ENCODE measurements around the gene SPINK9.
"Not testable (repeated sequence)": the region's sequence is repeated elsewhere in the genome, so short reads cannot be mapped to it uniquely, and the experiment has no call there.

Gene SPINK9, protein sequence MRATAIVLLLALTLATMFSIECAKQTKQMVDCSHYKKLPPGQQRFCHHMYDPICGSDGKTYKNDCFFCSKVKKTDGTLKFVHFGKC

DNA sequence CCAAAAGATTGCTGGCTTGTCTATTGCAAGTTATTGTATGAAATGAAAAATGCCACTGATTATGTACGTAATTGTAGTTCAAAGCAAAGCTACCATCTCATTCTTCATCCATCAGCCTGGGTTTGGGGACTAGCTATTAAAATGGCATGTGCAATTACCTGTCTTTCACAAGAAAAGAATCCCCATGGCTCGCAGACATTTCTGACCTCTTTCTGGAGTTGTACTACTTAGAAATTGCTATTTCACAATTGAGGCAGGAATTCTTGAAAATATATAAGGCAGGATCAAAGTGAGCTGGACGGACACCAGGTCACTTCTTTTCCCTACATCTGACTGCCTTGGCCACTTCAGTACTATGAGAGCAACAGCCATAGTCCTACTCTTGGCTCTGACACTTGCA is at the start of gene SPINK9:
SPINK9 (plus strand) TSS at position 301 of the 400 bp plus-strand sequence; CDS start at position 356, 55 bp downstream.
- DNase-seq = no peak

DNA sequence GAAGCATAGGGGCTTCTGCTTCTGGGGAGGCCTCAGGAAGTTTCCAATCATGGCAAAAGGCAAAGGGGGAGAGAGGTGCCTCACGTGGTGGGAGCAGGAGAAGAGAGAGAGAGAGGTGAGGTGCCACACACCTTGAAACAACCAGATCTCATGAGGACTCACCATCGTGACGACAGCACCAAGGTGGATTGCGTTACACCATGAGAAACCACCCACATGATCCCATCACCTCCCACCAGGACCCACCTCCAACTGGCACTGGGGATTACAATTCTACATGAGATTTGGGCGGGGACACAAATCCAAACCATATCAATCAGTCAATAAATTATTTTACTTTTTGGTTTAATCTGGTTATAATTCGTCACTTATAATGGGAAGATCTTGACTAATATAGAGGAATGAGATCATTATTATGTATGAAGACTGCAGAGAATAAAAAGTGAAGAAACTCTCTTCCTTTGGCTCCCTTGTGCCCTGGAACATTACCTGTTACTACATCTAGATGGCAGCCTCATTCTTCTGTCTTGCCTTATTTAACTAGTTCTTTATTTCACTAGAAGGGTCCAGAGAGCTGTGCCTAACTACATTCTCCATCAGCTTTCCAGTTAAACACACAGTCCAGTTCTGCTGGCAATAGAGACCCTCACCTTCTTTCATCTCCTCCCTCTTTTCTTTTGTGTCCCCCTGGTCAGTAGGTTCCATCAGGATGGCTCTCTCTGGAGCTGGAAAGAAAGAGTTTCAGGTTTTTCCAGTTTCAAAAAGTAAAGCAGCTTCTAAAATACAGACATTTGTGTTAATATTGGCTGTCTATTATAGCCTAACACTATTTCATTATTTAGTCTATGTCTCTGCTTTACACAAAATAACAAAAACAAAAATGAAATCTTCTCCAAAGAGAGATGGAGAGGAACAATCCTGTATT is 44.8 kb upstream of the SPINK9 start:
- DNase-seq = no peak

DNA sequence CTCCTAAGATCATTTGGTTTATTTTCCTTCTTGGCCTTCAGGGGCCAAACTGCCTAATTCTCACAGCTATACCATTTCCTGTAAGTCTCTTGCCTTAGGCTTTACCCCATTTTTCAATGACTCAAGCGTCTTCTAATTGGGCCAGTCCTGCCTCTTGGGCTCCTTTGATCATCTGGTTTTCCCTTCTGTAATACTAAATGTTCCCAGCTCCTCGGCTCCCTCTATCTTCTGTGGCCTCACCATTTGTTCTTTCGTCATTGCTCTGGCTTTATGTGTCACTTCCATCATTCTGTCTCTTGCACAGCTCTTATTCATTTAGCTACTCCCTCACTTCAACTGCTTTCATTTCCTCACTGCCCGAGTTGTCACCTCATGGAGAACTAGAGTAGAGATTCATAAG is 37.6 kb upstream of the SPINK9 start:
- DNase-seq = no peak

DNA sequence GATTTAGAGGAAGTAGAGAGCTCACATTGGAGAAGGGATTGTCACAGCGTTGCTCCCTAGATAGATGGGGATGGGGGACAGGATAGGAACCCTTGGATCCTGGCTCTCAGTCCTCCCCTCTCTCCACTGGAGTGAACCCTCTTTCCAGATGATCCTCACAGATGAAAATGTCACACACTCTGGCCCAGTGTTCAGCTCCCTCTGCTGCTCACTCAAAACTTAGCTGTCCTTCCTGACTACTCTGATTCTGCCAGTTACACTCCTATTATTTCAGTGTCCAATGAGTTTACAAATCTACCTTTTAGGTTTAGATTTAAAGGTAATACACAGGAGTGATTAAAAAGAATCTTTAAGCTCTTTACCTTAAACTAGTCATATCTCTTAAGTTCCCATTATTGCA is 28.9 kb upstream of the SPINK9 start:
- no peak for DNase-seq

DNA sequence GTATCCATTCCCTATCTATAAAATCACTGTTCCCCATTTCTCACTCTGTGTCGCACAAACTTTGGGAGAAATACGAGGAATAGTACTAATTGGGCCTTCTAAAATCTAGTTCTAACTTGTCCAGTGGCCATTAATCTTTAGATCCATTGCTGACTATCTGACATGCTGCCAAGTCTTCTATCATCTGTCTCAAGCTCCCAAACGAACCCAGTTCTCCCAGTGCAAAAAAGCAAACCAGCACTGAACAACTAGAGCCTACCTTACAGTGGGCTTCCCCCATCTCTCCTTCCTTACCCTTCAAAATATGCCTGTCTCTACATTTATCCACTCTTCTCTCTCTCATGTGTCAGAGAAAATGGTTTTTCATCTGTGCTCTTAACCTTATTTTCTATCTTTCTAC is 26.3 kb upstream of the SPINK9 start:
- no peak for DNase-seq

DNA sequence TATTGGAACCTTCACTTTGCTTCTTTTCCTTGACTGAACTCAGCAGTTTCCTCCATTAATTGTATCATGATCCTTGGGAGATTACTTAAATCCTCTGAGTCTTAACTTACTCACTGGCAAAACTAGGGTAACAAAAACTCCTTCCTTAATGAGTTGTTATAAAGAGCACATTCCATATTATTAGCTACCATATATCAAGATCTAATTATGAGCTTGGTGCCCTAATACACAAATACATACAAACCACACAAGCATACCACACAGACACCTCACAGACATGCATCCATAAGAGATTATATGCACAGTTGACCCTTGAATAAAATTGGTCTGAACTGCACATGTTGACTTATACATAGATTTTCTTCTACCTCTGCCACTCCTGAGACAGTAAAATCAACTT is 25.6 kb upstream of the SPINK9 start:
- no peak for DNase-seq

DNA sequence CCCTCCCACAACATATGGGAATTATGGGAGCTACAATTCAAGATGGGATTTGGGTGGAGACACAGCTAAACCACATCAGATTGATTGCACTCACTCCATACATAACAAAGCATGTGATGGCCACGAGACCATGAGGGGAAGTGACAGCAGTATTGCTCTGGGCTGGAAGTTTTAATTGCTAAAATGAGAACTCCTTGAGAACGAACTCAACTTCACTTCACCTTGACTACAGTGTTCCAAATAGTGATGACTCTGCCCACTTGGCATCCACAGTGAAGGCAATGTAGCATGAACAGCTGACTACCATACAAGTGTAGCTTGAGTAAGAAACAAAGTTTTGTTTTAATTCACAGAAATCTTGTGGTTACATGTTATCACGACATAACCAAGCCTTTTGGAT is 23.9 kb upstream of the SPINK9 start:
- no peak for DNase-seq

DNA sequence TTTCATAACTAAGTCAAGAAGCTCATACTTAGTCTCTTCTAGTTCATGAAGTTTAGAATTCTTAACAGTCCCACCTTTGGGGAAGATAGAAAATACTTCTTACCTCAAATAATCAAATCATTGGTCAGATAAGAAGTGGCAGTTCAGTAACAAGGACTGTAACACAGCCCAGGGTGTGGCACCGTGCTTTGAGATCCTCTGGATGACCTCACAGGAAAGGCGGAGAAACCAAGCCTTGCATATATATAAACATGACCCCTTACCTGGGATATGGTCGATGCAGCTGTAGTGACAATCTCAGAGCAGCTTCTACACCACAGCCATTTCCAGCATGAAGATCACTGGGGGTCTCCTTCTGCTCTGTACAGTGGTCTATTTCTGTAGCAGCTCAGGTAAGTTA is 23.2 kb upstream of the SPINK9 start, which contains the start of gene SPINK7:
SPINK7 (plus strand) TSS at position 271 of the 400 bp plus-strand sequence; CDS start at position 332, 61 bp downstream.
- no peak for DNase-seq

DNA sequence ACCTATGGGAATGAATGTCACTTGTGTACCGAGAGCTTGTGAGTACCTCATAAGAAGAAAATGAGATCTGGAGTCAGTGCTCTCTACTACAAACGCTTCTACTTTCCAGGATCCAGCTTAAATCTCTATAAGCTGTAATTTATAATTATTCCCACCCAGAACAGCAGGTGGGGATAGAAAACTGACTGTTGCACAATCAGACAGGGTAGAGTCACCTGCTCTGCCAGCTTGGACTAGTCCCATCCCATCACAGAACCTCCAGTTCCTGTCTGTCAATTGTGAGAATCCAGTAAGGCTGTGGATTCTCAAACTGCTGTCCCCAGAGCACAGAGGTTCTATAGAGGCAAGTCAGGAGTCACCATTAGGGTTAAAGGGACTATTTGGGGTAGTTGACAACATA is 21.2 kb upstream of the SPINK9 start:
- DNase-seq = no peak

DNA sequence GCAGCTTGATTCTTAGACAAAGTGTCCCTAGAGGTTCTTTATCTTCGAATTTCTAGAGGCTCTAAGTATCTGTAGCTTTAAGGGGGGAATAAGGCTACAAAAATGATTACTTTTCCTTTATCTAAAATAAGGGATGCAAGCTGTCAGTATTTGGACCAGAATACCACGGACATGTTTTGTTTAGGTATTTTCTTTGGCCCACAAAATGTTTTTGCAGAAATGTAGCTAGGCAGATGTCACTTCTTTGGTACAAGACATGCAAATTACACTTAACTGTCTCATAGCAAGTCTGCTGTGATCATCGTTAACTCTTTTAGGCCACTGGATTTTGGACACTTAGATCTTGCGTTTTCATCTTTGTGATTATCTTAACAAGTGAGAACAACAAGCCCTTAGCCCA is 20.6 kb upstream of the SPINK9 start:
- no peak for DNase-seq

DNA sequence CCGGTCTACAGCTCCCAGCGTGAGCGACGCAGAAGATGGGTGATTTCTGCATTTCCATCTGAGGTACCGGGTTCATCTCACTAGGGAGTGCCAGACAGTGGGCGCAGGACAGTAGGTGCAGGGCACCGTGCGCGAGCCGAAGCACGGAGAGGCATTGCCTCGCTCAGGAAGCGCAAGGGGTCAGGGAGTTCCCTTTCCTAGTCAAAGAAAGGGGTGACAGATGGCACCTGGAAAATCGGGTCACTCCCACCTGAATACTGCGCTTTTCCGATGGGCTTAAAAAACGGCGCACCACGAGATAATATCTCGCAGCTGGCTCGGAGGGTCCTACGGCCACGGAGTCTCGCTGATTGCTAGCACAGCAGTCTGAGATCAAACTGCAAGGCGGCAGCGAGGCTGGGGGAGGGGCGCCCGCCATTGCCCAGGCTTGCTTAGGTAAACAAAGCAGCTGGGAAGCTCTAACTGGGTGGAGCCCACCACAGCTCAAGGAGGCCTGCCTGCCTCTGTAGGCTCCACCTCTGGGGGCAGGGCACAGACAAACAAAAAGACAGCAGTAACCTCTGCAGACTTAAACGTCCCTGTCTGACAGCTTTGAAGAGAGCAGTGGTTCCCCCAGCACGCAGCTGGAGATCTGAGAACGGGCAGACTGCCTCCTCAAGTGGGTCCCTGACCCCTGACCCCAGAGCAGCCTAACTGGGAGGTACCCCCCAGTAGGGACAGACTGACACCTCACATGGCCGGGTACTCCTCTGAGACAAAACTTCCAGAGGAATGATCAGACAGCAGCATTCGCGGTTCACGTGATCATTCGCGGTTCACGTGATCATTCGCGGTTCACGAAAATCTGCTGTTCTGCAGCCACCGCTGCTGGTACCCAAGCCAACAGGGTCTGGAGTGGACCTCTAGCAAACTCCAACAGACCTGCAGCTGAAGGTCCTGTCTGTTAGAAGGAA is 15.1 kb upstream of the SPINK9 start:
- not testable (repeated sequence) for DNase-seq

DNA sequence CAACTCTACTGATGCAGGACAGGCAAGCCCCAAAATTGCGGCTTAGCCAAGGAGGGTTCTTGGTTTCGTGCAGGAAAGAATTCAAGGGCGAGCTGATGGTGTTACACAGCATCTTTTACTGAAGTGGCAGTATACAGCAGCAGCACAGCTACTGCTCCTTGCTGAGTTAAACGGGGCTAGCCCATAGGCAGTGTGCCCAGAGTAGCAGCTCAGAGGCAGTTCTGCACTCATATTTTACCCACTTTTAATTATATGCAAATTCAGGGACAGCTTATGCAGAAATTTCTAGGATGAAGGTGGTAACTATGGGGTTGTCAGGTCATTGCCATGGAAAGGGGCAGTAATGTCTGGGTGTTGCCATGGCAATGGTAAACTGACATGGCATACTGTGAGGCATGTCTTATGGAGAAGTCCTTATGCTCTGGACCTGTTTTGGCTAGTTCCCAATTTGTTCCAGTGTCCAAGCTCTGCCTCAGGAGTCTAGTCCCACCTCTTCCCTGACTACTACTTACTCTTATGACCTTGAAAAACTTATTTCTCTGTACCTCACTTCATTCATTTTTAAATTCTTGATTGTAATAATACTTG is 2.0 kb upstream of the SPINK9 start:
- DNase-seq = no peak

DNA sequence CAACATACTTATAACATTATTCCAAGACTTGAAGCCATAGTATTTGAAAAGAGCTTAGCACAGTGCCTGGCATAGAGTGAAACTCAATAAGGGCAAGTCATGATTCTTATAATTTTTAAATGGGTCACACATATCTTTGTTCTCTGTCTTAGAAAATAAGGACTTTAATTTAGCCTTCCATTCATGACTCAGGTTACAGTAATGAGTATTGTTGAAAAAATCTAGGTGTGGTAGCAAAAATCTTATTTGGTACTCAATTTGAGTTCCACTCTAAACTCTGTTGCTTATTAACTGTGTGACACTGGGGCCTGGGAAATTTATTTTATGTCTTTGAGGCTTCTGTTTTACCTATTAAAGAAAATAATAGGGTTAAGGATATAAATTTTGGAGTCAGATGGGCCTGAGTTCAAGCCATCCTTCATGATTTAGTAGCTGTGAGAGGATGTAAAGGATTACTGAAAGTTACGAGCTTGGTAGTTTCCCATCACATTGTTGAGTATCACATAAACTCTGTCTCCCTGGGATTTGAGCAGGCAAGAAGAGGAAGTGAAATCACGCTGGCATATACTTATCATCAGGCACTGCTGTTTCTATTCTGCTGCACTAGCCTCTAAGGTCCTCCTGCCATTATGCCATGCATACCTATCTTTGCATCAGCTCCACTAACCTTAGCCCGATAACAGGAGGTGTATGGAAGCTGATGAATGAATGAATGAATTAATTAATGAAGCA is 1.5 kb downstream of the SPINK9 start:
- no peak for DNase-seq

DNA sequence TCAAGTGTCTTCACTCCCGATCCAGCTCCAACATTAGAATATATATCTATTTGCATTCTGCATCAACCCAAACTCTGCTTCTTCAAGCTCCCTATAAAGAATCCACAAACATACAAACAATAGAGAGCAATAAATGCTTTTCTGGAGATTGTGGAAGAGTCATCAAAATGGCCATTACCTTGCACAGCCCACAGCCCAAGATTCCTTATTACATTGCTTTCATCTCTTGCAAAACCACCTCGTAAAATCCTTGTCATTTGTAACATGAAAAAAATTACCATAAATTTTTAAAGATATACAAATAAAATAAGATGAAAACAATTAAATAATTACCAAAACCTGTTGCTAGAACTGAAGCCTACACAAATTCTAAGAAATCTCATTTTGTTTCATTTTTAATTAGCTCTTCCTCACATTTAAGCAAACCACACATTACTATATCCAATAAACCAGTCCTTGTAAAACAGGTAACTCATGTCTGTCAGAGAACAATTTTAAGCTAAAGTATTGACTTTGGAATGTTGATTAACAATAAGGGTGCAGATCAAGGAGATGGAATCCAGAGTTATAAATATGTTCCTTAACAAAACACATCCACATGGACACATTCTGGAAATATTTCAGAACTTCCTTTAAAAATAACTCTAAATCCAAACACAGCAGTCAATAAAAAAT is 7.1 kb downstream of the SPINK9 start:
- DNase-seq = no peak

DNA sequence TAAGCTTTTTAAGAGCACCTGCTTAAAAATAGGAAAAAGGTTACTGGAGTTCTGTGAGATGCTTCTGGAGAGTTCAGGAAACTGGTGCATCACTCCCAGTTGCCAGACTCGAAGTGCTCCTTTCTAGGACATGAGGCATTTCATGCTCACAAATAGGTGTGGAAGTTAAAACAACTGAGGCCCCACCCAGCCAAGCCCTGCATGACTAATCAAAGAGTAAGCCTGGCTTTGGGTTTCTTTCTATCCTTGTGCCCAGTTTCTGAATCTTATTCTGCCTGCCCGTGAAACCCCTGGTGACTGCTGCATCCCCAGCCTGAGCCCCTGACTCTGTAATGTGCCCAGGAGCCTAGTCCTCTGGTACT is 7.7 kb downstream of the SPINK9 start:
- DNase-seq = no peak

DNA sequence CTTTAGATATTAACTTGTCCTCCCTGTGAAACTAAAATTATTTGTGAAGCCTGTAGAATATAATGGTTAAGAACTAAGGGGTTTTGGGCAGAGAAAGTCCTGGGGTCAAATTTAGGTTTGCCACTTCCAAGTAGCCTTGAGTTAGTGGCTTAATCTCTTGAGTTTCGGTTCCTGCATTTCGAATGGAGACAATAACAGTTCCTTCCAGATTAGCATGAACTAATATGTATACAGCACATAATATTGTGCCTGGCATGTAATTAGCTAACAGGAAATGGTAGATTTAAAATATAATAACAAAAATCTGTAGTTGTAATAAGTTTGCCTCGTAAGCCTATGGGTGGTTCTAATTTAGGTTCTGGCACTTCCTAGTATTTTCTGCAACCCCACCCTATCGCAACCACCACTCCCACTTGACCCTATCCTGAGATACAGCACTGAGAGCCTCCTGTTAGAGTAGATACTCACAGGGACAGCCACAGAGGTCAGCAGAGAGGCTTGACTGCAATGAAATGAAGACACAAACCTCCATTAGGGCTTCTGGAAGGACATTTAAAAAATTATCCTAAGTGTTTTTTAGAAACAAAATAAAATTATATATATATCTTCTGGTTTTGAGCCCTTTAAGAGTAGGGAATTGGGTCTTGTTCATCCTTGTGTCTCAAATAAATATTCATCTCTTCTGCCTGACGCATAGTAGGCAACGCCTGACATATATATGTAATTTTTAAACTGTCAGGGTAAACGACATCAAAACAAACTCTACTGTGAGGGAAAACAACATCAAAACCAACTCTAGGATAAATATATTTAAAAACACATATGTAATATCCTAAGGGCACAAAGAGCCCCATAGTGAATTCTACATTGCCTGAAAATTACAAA is 8.5 kb downstream of the SPINK9 start:
- no peak for DNase-seq

DNA sequence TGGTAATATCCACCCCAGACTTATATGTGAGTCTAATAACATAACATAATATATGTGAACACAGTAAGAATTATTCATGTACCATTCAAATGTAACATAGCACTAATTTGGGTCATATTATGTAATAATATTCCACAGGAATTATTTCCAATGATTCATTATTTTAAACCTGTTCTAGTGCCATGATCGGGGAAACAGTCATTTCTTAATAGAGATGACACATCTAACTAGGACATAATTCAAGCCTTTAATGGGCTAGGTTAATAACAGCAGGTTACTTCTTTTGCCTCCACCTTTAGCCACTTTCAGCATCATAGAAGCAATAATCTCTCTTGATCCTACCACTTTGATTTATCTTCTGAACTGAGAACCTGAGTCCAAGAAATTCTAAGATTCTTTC is 12.3 kb downstream of the SPINK9 start:
- DNase-seq = no peak

DNA sequence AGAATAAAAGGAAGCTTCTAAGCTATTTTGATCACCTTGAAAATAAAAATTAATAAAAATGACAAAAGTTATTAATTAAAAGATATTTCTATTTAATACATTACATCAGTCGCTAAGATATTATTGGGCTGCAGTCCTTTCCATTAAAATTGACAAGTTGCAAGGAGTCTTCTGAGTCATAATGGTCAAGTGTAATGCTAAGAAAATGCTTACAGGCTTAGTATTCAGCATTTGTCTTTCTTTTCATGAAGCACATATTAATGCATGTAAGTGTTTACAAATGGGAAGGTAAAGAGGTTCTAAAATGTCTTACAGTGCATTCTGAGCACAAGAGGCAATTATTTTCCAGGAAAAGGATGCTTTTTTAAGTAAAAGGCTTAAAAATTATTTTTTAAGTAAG is 17.3 kb downstream of the SPINK9 start:
- no peak for DNase-seq

DNA sequence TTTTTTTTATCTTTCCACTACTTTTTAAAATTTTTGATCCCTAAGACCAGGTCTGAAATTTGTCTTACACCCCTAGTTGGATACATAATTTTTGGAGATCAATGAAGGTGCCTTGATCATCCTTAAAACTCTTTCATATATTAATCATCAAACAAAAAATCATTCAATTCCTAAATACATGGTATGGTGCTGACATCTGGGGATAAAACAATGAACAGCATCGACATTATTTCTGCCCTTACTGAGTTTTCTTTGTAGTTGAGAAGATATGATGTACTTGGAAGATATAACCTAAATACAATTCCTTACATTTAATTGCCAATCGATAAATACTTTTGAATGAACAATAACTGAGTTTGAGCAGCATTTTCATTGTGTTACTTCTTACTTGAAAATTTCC is 18.3 kb downstream of the SPINK9 start:
- DNase-seq = no peak

DNA sequence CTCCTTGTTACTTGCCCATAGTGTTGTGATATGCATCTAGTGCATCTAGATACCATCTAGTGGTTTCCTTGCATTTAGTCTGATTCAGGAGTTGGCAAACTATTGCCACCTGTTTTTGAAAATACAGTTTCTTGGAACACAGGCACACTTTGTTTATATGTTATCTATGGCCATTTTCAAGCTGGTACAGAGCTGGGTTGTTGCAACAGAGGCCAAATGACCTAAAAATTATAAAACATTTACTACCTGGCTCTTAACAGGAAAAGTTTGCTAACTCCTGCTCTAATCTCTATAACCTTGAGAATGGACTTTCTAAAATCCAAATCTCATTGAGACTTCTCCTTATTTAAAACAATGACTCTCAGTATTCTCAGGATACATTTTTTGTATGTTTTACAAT is 29.0 kb downstream of the SPINK9 start:
- no peak for DNase-seq

DNA sequence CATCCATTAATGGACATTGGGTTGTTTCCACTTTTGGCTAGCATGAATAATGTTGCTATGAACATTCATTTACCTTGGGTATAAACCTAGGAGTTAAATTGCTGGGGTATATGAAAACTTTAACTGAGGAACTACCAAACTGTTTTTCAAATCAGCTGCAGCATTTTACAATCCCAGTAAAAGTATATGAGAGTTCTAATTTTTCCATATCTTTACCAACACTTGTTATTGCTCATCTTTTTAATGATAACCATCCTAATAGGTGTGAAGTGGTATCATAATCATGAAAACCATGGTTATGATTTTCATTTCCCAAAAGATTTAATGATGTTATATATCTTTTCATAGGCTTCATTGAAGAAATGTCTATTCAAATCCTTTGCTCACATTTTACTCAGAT is 32.9 kb downstream of the SPINK9 start:
- no peak for DNase-seq
